Keratinocyte (primary cell): ENCODE data around the gene SCAANT1. TPM values are rescaled to one million over a fixed set of nuclear protein-coding genes. Genes with fewer than 3 reads are reported as not detected.

Experiments
- DNase-seq: peaks from one replicate; pipeline ENCODE4 v3.0.0-alpha.2; 2011; ENCODE audit warnings: low read depth, missing footprints, low spot score
- FAIRE-seq: peaks from 2 replicates; lab custom pipeline; 2011; peaks lifted over from hg19 to GRCh38; lab: Jason Lieb, UNC
- H2AFZ ChIP-seq: 2 replicates; pipeline ENCODE4 v1.6.0; 2012; ENCODE audit warnings: low read length, control low read depth, inconsistent platforms; ENCODE audit not compliant: control insufficient read depth
- H3K27ac ChIP-seq: 2 replicates; pipeline ENCODE4 v1.5.1; 2011; ENCODE audit warnings: low read length; ENCODE audit not compliant: control insufficient read depth, insufficient read depth
- H3K27me3 ChIP-seq: 3 replicates; pipeline ENCODE4 v1.6.0; 2011; ENCODE audit warnings: low read length; ENCODE audit not compliant: control insufficient read depth, insufficient read depth; ENCODE audit errors: extremely low read depth
- H3K36me3 ChIP-seq, 2 experiments: 2 replicates in 1 of 2; 3 replicates in 1 of 2; pipeline ENCODE4 v1.5.1; 2011; ENCODE audit warnings: low read length in 2 of 2, mild to moderate bottlenecking in 1 of 2; ENCODE audit not compliant: control insufficient read depth in 2 of 2, insufficient read depth in 2 of 2; ENCODE audit errors: extremely low read depth in 1 of 2
- H3K4me1 ChIP-seq: 3 replicates; pipeline ENCODE4 v1.5.1; 2011; ENCODE audit warnings: low read length; ENCODE audit not compliant: control insufficient read depth, insufficient read depth; ENCODE audit errors: extremely low read depth
- H3K4me2 ChIP-seq: 3 replicates; pipeline ENCODE4 v1.6.0; 2011; ENCODE audit warnings: low read depth, low read length; ENCODE audit not compliant: control insufficient read depth, insufficient read depth; ENCODE audit errors: extremely low read depth
- H3K4me3 ChIP-seq, 3 experiments: fragments of 200-600 bp in 1 of 3; sonication (generic) in 1 of 3; 2 replicates in 2 of 3; 3 replicates in 1 of 3; pipeline ENCODE4 v1.5.1; 2011 to 2016; ENCODE audit warnings: low read length in 3 of 3, mild to moderate bottlenecking in 3 of 3, control low read depth in 2 of 3, inconsistent platforms in 1 of 3, low read depth in 1 of 3, mixed read lengths in 1 of 3, mixed run types in 1 of 3, moderate library complexity in 1 of 3; ENCODE audit not compliant: control insufficient read depth in 2 of 3, insufficient read depth in 2 of 3; ENCODE audit errors: extremely low read depth in 1 of 3
- H3K79me2 ChIP-seq: 2 replicates; pipeline ENCODE4 v1.6.0; 2012; ENCODE audit warnings: low read length; ENCODE audit not compliant: control insufficient read depth, insufficient read depth
- H3K9ac ChIP-seq: 3 replicates; pipeline ENCODE4 v1.6.0; 2011; ENCODE audit warnings: low read length; ENCODE audit not compliant: control insufficient read depth, insufficient read depth; ENCODE audit errors: extremely low read depth
- H3K9me1 ChIP-seq: 3 replicates; pipeline ENCODE4 v1.6.0; 2011; ENCODE audit warnings: low read length; ENCODE audit not compliant: control insufficient read depth, insufficient read depth; ENCODE audit errors: extremely low read depth
- H3K9me3 ChIP-seq: 2 replicates; pipeline ENCODE4 v1.5.1; 2012; ENCODE audit warnings: low read depth, low read length; ENCODE audit not compliant: control insufficient read depth
- H4K20me1 ChIP-seq: 3 replicates; pipeline ENCODE4 v1.6.0; 2011; ENCODE audit warnings: low read length; ENCODE audit not compliant: control insufficient read depth, insufficient read depth; ENCODE audit errors: extremely low read depth
- EZH2 ChIP-seq: IDR thresholded peaks from one replicate; pipeline ENCODE4 v1.6.1; 2012; ENCODE audit warnings: inconsistent platforms, mild to moderate bottlenecking, low read length, moderate library complexity
- dilution Hi-C: fragments of 300-500 bp; cut with MboI; formaldehyde crosslinking; loops from one replicate; pipeline ENCODE4 v1.7.0; 2020; ENCODE audit warnings: low sequenced_read_pairs; ENCODE audit not compliant: extremely low pct_ligation_motif_present
- polyA plus RNA-seq, 5 experiments: library from polyadenylated mRNA; depleted of rRNA in 3 of 5; stranded (reverse) in 3 of 5; stranded (forward) in 1 of 5; unstranded in 1 of 5; fragments of >200 nt; gene quantifications; 1 replicate in 1 of 5; 2 replicates in 3 of 5; 3 replicates in 1 of 5; pipeline versions ENCODE4 v1.2.1 to v1.2.3, GENCODE V29; 2011 to 2012; ENCODE audit warnings: missing spikeins in 2 of 5, low read depth in 1 of 5, low replicate concordance in 1 of 5
- TF ChIP-seq, protein P1 (sequence below), 3 experiments: IDR thresholded peaks in 1 of 3; conservative IDR thresholded peaks in 1 of 3; optimal IDR thresholded peaks in 1 of 3; 2 replicates in 2 of 3; 3 replicates in 1 of 3; pipeline versions ENCODE3 to v1.5.1; 2011; ENCODE audit warnings: low read length in 3 of 3, mild to moderate bottlenecking in 3 of 3, moderate library complexity in 2 of 3, control low read depth in 1 of 3, inconsistent platforms in 1 of 3; ENCODE audit not compliant: insufficient read depth in 2 of 3; ENCODE audit errors: extremely low read depth in 1 of 3

SCAANT1 gene
- polyA plus RNA-seq, 1 donor (not counting 4 experiments of a cell fraction or from before 2014, with no cell fraction given): not detected

DNA sequence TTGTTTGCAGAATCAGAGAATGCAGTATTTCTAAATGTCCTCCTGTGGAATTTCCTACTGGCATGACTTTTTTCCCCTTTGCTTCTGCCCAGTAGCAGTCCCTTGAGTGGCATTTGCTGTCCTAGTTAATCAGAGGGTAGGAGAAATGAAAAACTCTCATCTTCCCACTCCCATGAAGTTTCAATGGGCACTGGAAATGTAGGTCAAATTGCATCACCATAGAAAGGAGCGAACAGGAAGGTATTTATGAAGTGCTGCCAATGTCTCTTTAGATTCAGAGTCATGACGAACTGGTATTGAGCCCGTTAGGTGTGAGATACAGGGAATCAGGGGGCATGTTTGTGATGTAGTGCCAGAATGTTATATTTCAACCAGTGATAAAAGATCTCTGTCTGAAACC is 25.3 kb downstream of the SCAANT1 start:
- H4K20me1 ChIP-seq: peaks cover 3% of the 10 kb centered on the region
- H3K79me2 ChIP-seq: peaks cover 25% of the 10 kb centered on the region
- H3K4me1 ChIP-seq: peaks cover 6% of the 10 kb centered on the region
- H3K9ac ChIP-seq: no peak overlapping the region
- H3K36me3 ChIP-seq: peaks cover 0 to 1% of the 10 kb centered on the region in 2 experiments
- H3K4me3 ChIP-seq: no peak overlapping the region
- no peaks in the 10 kb centered on the region for H3K9me3 ChIP-seq
- DNase-seq (no peak), FAIRE-seq (no peak)
- no peak overlapping the region for H3K4me2 ChIP-seq
- H3K27ac ChIP-seq: no peak overlapping the region
- H3K9me1 ChIP-seq: no peaks in the 10 kb centered on the region
- TF ChIP-seq, protein P1, sequence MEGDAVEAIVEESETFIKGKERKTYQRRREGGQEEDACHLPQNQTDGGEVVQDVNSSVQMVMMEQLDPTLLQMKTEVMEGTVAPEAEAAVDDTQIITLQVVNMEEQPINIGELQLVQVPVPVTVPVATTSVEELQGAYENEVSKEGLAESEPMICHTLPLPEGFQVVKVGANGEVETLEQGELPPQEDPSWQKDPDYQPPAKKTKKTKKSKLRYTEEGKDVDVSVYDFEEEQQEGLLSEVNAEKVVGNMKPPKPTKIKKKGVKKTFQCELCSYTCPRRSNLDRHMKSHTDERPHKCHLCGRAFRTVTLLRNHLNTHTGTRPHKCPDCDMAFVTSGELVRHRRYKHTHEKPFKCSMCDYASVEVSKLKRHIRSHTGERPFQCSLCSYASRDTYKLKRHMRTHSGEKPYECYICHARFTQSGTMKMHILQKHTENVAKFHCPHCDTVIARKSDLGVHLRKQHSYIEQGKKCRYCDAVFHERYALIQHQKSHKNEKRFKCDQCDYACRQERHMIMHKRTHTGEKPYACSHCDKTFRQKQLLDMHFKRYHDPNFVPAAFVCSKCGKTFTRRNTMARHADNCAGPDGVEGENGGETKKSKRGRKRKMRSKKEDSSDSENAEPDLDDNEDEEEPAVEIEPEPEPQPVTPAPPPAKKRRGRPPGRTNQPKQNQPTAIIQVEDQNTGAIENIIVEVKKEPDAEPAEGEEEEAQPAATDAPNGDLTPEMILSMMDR (optimal IDR thresholded peaks at IDR 0.05 in 1 of 3, IDR thresholded peaks at IDR 0.05 in 1 of 3, conservative IDR thresholded peaks at IDR 0.05 in 1 of 3; ENCODE audit: extremely low read depth in 1 of 3, insufficient read depth in 2 of 3, low read length in 3 of 3): no peak
- TF ChIP-seq EZH2: no peak
- no peaks in the 10 kb centered on the region for H3K27me3 ChIP-seq
- no peak overlapping the region for H2AFZ ChIP-seq
- dilution Hi-C loops: no loop called here

DNA sequence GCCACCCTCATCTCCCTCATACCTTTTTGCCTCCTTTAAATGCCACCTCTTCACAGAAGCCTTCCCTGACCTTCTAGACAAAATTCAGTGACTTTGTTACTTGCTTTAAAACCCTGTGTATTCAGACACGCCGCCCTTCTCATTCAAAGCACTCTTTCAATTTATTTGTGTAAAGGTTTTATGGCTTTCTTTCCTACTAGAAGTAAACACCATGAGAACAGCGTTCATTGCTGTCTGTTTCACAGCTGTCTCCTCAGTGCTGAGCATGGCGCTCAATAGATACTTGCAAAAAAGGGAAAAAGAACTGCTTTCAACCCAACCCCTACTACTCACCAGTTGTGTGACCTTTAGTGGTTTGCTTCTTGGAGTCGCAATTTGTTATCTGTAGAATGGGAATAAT is 31.5 kb downstream of the SCAANT1 start:
- dilution Hi-C loops: no loop called here
- no peaks in the 10 kb centered on the region for H3K9me1 ChIP-seq
- H4K20me1 ChIP-seq: peaks cover 5% of the 10 kb centered on the region
- peaks cover 64% of the 10 kb centered on the region for H3K79me2 ChIP-seq
- no peak for DNase-seq
- H3K27me3 ChIP-seq: no peaks in the 10 kb centered on the region
- no peak overlapping the region for H3K9ac ChIP-seq
- H3K9me3 ChIP-seq: no peaks in the 10 kb centered on the region
- H2AFZ ChIP-seq: no peak overlapping the region
- TF ChIP-seq EZH2: no peak
- TF ChIP-seq, protein P1 (optimal IDR thresholded peaks at IDR 0.05 in 1 of 3, IDR thresholded peaks at IDR 0.05 in 1 of 3, conservative IDR thresholded peaks at IDR 0.05 in 1 of 3; ENCODE audit: extremely low read depth in 1 of 3, insufficient read depth in 2 of 3, low read length in 3 of 3): no peak
- no peak overlapping the region for H3K27ac ChIP-seq
- no peak overlapping the region for H3K4me2 ChIP-seq
- H3K4me1 ChIP-seq: peaks cover 4% of the 10 kb centered on the region
- no peak overlapping the region for H3K4me3 ChIP-seq
- no peak for FAIRE-seq
- peaks cover 0 to 3% of the 10 kb centered on the region in 2 experiments for H3K36me3 ChIP-seq
